A549 treated with CpdA at 1 μM for 4 hours (cell line): ENCODE data around the gene GPR62. TPM values are rescaled to one million over a fixed set of nuclear protein-coding genes. Genes with fewer than 3 reads are reported as not detected.

Experiments
- total RNA-seq: library from RNA; stranded (reverse); fragments of 200-300 nt; extraction: Qiagen RNA extraction; gene quantifications from 5 replicates; pipeline ENCODE4 v1.2.3, GENCODE V29; 2022; ENCODE audit warnings: low read depth

Gene GPR62, protein sequence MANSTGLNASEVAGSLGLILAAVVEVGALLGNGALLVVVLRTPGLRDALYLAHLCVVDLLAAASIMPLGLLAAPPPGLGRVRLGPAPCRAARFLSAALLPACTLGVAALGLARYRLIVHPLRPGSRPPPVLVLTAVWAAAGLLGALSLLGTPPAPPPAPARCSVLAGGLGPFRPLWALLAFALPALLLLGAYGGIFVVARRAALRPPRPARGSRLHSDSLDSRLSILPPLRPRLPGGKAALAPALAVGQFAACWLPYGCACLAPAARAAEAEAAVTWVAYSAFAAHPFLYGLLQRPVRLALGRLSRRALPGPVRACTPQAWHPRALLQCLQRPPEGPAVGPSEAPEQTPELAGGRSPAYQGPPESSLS
- 0.07 TPM in 1 of 5 replicates, not detected in the others for total RNA-seq

DNA sequence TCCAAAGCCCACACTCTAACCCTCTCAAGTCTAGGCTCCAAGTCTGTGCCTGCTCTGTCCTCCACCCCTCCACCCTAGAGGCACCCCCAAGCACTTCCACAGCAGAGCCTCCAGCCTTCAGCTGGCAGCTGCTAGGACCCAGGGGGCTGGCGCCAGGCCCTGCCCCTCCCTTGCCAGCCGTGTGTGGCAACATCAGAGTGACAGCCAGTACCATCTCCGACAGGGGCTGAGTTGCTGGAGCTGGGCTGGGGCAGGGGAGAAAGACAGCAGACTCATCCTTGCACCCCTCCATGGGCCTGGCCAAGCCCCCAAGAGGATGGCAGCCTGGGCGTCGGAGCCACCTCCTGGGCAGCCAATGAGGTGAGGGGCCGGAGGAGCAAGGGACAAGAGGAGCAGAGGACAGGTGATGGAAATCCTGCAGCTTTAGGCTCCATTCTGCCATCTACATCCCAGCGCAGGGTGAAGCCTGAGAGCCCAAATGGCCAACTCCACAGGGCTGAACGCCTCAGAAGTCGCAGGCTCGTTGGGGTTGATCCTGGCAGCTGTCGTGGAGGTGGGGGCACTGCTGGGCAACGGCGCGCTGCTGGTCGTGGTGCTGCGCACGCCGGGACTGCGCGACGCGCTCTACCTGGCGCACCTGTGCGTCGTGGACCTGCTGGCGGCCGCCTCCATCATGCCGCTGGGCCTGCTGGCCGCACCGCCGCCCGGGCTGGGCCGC is at the start of gene GPR62:
GPR62 (plus strand) TSS at position 207 of the 718 bp plus-strand sequence; CDS start at position 479, 272 bp downstream.

DNA sequence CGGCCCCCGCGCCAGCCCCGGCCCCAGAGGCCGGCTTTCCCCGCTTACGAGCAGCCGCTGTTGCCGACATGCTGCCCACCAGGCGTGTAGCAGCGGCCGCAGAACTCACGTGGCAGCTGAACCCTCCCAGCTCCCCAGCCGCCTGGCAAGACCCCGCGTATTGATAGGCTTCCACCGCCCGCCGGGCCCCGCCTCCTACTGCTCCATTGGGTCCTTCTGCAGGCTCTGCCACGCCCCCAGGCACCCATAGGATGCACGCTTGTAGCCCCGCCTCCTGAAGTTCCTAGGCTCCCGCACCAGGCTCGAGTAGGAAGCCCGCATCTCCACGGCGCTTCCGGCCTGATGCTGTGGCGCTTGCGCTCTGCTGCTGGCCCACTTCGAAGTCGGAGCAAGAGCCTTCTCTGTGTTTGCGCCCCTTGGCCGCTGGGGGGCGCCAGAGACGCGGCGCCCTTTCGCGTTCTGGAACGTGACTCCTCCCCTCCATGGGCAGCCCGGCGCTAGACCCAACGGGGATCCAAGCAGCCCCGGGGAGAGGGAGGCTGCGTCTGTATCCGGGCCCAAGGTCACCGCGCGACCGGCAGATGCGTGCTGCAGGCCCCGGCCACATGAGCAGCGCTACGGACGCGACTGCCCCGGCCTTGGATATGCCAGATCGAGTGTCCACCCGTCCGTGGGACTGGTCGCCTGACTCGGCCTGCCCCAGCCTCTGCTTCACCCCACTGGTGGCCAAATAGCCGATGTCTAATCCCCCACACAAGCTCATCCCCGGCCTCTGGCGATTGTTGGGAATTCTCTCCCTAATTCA is 13.2 kb upstream of the GPR62 start, which contains the start of the genes PARP3 and RRP9:
PARP3 (plus strand) TSS at position 566 of the 805 bp plus-strand sequence. CDS start 993 bp downstream, outside the sequence.
RRP9 (minus strand) TSS at position 107 of the 805 bp plus-strand sequence; CDS start at position 70, 37 bp downstream.

DNA sequence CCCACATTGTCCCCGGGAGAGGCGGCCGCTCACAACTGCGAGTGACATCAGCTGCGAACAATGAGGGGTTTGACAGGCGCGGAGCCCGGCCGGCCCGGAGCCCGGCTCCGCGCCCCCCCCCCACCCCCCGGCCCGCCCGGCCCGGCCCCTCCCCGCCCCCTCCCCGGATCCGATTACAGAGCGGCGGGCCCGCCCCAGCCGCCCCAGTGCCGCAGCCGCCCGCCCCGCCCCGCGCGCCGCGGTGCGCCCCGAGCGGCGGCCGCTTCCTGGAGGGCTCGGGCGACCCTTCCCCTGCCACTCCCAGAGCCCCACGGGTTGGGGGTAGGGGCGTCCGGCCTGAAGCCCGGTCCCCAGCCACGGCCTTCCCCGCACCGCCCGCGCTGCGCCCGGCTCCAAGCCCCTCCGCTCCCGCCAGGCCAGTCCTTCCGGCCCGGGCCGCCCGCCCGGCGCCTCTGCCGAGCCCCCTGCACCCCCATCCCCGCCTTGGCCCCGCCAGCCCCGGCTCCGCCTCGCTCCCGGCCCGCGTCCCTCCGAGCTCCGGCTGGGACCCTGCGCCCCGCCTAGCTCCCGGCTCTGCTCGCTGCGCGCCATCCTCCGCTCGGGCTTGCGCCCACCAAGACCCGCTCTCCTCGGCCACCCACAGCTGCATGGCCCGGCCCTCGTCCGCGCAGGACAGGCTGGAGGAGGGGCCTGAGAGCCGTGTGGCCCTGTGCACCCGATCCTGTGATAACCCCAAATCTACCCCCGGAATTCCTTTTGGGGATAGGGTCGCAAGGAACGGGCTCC is 12.4 kb downstream of the GPR62 start, which contains the start of gene PCBP4:
PCBP4 (minus strand) TSS at position 71 of the 786 bp plus-strand sequence. CDS start 6,214 bp downstream, outside the sequence.

DNA sequence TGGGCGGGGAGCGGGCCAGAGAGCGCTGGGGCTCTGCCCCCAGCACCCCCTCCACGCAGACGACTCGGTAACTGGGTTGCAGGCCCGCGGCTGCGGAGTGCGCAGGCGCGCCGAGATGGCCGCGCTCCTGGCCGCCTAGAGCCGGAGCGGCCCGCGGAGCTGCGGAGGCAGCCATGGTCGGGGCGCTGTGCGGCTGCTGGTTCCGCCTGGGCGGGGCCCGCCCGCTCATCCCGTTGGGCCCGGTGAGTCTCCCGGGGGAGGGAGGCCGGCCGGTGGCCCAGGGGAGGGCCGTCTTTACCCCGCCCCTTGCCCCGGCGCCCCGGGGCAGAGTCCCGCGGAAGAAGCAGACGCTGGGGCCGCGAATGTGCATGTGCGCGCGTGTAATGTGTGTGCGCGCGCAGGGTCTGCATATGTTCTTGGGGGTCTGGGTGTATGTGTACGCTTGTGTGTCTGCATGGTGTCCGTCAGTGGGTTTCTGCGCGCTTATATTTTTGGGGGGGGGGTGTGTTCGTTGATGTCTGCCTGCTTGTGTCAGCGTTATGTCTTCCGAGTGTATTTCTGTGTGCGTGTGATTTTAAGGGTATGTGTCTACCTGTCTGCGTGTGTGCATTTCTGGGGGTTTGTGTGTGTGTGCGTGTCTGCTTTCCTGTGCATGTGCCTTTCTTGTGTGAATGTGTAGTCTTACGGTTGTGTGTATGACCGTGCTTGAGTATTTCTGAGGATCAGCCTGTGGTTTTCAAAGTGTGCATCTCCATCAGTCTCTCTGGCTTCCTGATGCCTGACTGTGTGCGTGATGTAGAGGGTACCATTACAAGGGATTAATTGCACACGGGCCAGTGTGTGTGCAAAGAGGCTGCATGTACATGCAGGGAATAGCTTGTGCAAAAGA is 20.0 kb downstream of the GPR62 start, which contains the start of gene ABHD14A:
ABHD14A (plus strand) TSS at position 102 of the 889 bp plus-strand sequence; CDS start at position 174, 72 bp downstream.

DNA sequence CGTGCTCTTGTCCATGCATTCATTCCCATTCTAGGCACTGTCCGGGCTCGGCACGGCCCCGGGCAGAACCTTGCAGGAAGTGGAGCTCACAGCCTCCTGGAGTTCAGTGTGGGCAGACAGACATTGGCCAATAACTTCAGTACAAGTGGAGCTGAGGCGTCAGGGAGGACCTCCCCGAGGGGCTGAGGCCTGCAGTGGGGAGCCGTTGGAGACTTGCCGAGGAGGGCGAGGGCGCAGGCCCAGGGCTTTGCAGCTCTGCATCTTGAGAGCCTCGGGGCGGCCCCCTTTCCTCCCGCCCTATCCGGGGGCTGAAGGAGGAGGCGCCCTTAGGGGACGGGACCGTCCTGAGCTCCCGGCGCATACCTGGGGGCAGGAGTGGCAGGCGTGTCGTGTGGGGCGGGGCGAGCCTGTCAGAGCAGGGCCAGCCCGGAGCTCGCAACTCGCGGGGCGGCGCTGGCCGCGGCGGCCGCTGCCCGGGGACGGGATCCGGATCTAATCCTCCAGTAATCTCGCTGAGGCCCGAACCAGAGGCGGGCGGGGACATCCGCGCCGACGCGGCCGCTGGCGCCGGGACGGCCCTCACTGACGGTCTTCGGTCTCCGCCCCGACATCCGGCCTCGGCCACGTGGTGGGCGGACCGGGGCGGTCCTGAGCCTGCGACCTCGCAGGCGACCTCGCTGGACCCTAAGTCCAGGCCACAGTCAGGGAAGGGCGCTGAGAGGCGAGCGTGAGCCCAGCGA is 27.8 kb downstream of the GPR62 start, which contains the start of gene ACY1:
ACY1 (plus strand) TSS at position 698 of the 740 bp plus-strand sequence. CDS start 530 bp downstream, outside the sequence.

DNA sequence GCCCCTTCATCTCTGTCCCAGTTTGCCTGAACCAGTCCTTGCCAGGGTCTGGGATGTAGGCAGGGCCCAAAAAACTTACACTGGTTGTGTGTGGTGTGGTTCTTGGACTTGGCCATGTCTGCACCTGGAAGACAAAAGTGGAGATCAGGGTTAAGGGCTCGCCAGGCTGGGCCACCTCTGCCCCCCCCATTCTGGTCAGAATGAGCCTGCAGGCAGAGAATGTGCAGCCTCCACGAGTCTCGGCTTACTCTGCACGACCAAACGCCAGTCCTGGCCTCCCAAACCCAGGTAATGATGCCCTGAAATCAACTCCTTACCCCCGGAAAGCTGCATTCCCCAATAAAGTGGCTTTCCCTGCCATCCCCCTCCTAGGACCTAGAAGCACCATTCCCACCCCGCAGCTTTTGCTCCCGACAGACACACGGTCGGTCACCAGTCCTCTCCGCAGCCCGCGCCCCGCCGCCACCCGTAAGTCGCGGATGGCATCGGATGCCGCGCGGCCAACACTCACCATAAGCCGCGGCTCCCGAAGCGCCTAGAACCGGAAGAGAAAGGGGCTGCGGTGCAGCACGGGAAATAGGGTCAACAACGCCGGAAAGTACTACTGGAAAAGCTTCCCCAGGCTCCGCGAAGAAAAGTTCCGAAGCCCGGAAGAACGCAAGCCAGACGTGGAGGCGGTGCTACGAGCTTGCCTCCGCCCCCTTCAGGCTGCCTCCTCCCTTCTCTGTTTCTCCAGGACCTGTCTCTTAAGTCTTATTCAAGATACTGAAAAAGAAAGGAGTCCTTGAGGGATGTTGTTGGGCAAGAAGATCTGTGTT is 40.4 kb downstream of the GPR62 start, which contains the start of gene RPL29:
RPL29 (minus strand) TSS at position 550 of the 818 bp plus-strand sequence; CDS start at position 116, 434 bp downstream.

Other genes with a start within 250 kb of the GPR62 start
- gene GRM2, start 248.3 kb upstream of the GPR62 start, total RNA-seq = 0.05 to 0.18 TPM (median 0.09 TPM) in 4 of 5 replicates, not detected in the other
- gene IQCF6, start 176.1 kb upstream of the GPR62 start, total RNA-seq = not detected in 5 replicates
- not detected in 5 replicates for gene IQCF2, start 93.8 kb upstream of the GPR62 start, total RNA-seq
- gene IQCF5, start 79.8 kb upstream of the GPR62 start, total RNA-seq = not detected in 5 replicates
- gene IQCF1, start 52.0 kb upstream of the GPR62 start, total RNA-seq = 0.07 to 0.44 TPM in 2 of 5 replicates, not detected in the others
- gene RRP9, start 13.5 kb upstream of the GPR62 start, total RNA-seq = 38.9 to 52.7 TPM (median 50.9 TPM) in 5 replicates
- gene PARP3, start 13.0 kb upstream of the GPR62 start, total RNA-seq = 8.1 to 11.6 TPM (median 8.9 TPM) in 5 replicates
- gene PCBP4, start 12.1 kb downstream of the GPR62 start, total RNA-seq = 11.0 to 13.8 TPM (median 12.3 TPM) in 5 replicates
- gene ABHD14B, start 18.7 kb downstream of the GPR62 start, total RNA-seq = 24.7 to 33.5 TPM (median 33.1 TPM) in 5 replicates
- gene ABHD14A, start 19.7 kb downstream of the GPR62 start, total RNA-seq = 10.1 to 16.2 TPM (median 14.8 TPM) in 5 replicates
- gene ACY1, start 28.2 kb downstream of the GPR62 start, total RNA-seq = 20.8 to 30.2 TPM (median 28.3 TPM) in 5 replicates
- gene RPL29, start 40.5 kb downstream of the GPR62 start, total RNA-seq = 1,289 to 1,406 TPM (median 1,382 TPM) in 5 replicates
- gene DUSP7, start 101.2 kb downstream of the GPR62 start, total RNA-seq = 12.8 to 14.3 TPM (median 13.1 TPM) in 5 replicates
- gene POC1A, start 199.0 kb downstream of the GPR62 start, total RNA-seq = 15.9 to 20.8 TPM (median 19.1 TPM) in 5 replicates
- 46.7 to 57.0 TPM (median 52.8 TPM) in 5 replicates for gene ALAS1, start 242.8 kb downstream of the GPR62 start, total RNA-seq